GM19035 (cell line): ENCODE measurements around the gene UBE2R2.
"Not testable (repeated sequence)": the region's sequence is repeated elsewhere in the genome, so short reads cannot be mapped to it uniquely, and the experiment has no call there.

Source experiments
- ATAC-seq: cut with Tn5 transposase; IDR thresholded peaks from one replicate; pipeline ENCODE4 v1.9.1; 2021; ENCODE audit not compliant: unreplicated experiment

Gene UBE2R2, protein sequence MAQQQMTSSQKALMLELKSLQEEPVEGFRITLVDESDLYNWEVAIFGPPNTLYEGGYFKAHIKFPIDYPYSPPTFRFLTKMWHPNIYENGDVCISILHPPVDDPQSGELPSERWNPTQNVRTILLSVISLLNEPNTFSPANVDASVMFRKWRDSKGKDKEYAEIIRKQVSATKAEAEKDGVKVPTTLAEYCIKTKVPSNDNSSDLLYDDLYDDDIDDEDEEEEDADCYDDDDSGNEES

GRCh38 chr9:33816327-33817252 lies at the start of gene UBE2R2:
Gene UBE2R2, plus strand, starts transcription at chr9:33817160. Its CDS starts 598 bp downstream, at chr9:33817758.
- peak; percentile 59 for ATAC-seq

- not testable (repeated sequence) for ATAC-seq
Measured at GRCh38 chr9:33770156-33770880, 46.6 kb upstream of the UBE2R2 start.

GRCh38 chr9:33773135-33773534 lies 43.8 kb upstream of the UBE2R2 start:
- ATAC-seq, result not testable (repeated sequence)

DNA sequence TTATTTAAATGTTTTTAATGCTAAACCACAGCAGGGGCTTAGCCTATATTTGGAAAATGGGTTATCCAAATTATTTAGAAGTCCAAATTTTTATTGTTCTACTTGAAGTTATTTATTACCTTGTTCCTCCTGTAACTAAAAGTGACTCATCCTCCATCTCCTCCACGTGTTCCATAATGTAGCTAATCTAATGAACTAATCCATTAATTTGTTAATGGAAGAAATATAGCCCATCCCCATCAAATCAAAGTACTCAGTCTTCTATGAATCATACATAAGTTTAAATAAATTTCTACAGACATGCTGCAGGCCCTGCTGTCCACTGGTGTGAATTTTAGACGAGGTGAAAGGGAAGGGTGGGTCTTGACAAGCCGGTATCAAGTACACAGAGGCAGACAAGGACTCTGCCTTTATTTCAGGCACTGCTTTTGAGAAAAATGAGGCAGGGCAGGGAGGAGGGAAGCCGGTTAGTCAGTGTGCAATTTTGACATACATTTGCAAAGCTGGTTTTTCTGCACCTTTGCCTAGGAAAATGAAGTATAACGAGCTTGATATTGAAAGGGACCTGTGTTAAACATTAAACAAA lies 42.8 kb upstream of the UBE2R2 start:
- not testable (repeated sequence) for ATAC-seq

- no peak for ATAC-seq
Measured at GRCh38 chr9:33776578-33776977, 40.4 kb upstream of the UBE2R2 start.

DNA sequence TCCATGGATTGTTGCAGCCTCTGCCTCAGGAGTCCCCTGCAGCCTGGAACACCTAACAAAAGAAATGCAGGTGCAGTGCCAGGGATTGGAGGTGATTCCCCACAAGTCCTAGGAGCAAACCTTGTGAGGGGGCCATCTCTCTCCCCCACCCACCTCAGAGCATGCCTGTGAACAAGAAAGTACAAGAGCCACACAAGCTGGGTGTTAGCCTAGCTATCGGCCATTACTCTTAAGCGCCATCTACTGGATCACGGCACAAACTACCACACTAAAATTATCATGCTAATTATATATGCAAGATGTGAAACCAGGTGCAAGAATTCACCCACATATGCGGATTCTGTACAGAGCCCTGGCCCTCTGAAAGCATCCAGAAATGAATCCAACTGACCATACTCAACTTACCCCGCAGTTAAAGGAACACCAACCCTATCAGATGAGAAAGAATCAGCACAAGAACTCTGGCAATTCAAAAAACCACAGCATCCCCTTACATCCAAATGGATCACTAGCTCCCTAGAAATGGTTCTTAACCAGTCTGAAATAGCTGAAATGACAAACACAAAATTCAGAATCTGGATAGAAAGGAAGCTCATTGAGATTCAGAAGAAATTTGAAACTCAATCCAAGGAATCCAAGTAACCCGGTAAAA lies 38.1 kb upstream of the UBE2R2 start:
- no peak for ATAC-seq

DNA sequence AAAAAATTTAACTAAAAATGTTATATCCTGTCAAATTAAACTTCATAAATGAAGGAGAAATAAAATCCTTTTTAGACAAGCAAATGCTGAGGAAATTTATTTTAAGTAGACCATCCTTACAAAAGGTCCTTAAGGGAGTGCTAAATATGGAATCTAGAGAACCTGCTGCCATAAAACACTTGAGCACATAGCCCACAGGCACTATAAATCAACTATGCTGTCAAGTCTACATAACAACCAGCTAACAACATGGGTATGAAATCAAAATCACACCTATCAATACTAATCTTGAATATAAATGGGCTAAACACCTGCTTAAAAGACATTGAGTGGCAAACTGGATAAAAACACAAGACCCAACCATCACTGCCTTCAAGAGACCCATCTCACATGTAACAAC lies 36.7 kb upstream of the UBE2R2 start:
- ATAC-seq, result no peak

DNA sequence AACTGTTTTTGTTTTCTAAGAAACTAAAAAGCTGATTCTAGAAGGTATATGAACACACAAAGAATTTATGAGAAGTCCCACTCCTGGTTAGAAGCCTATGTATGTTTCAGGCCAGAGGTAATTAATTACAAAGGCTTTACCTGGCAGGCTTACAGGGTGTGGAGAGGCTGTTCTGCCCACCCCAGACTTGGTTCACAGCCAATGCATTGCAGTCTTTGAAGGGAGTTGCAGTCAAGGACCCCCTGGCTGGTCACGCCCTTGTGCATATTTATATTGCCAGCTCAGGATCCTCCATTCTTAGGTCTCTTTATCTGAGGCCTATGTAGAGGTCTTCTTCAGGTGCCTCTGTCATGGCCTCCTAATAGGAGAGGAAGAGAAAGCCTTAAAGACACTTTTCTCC lies 35.2 kb upstream of the UBE2R2 start:
- ATAC-seq, result no peak

DNA sequence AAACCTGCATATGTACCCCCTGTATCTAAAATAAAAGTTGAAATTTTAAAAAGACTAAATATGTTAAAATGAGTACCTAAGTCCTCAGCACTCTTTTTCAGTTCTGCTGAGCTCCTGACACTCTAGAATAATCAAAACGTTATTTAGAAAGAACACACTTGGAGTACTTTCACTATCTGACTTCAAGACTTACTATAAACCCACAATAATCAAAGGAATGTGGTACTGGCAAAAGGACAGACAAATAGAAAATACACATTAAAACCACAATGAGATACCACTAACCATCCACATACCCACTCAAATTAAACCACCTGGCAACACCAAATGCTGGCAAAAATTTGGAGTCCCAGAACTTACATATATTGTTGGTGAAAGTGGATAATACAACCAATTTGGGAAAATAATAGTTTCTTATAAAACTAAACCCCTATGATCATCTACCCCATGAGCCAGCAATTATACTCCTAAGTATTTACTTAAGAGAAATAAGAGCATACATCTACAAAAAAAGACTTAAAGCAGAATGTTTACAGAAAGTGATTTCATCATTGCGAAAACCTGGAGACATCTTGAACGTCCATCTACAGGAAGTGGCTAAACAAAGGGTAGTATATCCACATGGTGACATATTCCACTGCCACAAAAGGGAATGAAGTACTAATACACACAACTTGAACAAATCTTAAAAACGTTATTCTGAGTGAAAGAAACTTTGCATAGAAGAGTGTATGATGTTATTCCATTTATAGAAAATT lies 34.4 kb upstream of the UBE2R2 start:
- no peak for ATAC-seq

DNA sequence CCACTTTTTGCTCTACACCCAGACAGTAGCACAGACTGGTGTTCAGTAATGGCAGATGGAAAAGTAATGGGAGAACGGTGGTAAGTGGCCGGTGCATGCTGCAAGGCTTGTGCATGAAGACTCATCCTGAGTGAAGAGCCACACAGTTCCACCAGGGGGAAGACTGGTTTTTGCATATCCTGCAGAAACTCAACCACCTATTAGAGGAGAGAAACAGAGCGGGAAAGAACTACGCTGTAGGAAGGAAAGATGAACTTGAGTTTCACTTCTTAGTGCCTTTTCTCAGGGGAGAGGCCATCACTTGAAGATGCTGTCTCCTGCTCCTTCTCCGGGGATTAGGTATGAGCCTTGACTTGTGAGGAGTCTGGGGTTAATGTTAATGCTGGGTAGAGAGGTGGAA lies 31.0 kb upstream of the UBE2R2 start:
- ATAC-seq, result no peak

DNA sequence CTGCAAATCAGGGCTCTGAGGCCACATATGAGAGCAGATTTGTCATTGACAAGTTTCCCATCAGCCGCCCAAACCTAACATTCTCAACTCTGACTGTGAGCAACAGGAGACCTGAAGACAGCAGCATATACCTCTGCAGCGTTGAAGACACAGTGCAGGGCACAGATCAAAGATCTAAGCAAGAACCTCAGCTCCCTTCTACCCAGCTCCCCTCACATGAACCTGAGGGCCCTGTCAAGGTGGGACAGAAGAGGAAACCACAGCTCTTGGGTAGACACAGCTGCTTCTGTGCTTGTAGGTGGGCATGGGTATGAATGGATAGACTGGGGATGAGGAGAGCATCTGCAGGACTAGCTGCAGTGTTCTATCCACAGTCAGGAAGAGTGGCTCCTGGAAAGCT lies 30.3 kb upstream of the UBE2R2 start:
- no peak for ATAC-seq

DNA sequence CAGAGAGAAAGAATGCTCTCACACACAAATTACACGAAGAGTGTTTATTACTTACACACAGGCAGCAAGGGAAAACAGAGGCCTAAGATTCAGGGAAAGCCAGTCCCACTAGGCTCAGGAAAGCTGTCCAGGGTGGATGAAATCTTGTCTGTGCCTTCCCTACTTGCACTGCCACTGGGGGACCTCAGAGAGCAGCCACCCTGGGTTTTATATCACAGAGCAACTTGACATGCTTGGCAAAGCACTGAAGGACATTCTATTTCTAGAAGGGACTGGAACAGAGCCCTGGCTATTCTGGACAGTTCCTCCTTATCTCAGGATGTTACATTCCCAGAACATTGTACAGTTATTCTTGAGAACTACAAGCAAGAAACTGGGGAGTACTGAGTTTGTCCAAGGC lies 29.1 kb upstream of the UBE2R2 start:
- no peak for ATAC-seq

- not testable (repeated sequence) for ATAC-seq
Measured at GRCh38 chr9:33789429-33789828, 27.5 kb upstream of the UBE2R2 start.

GRCh38 chr9:33791117-33791516 lies 25.8 kb upstream of the UBE2R2 start:
- ATAC-seq, result no peak

DNA sequence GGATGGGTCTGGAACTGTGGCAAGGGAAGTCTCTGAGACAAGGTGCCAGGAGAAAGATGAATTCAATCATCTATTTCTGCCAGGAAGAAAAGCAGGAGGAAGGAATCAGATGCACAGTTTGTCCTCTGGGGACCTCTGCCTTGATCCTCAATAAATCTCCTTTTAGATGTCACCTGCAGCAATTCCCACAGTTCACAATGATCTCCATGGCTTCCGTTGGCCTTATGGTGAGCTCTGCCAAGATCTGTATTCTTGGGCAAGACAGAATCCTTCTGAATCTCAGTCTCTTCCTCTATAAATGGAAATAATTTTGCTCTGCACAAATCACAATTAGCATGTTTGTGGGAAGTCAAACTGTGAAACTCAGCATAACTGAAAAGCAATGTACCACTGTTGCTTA lies 23.5 kb upstream of the UBE2R2 start:
- ATAC-seq, result not testable (repeated sequence)

- ATAC-seq, result no peak
Measured at GRCh38 chr9:33794560-33794959, 22.4 kb upstream of the UBE2R2 start.

DNA sequence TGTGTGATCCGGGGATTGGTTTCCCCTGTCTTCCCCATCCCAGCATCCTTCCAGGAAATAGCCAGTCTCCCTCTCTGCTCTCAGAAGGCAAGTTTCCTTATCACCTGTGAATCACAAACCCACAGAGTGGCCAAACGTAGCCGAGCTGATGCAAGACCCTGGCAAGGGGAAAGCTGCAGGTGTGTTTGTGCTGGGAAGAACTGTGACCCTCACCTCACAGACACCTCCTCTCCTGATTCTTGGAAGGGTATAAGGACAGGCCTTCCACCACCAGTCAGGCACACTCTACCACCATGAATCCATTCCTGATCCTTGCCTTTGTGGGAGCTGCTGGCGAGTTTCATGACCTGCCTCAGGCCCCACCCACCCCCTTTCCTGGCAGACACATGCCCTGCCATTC lies 21.7 kb upstream of the UBE2R2 start, which contains the start of gene PRSS3:
TSS of gene PRSS3 (plus strand) at position 281 of the 400 bp plus-strand sequence. CDS start at position 294, 13 bp downstream.
- ATAC-seq, result no peak

GRCh38 chr9:33795819-33796218 lies 21.1 kb upstream of the UBE2R2 start:
- no peak for ATAC-seq

DNA sequence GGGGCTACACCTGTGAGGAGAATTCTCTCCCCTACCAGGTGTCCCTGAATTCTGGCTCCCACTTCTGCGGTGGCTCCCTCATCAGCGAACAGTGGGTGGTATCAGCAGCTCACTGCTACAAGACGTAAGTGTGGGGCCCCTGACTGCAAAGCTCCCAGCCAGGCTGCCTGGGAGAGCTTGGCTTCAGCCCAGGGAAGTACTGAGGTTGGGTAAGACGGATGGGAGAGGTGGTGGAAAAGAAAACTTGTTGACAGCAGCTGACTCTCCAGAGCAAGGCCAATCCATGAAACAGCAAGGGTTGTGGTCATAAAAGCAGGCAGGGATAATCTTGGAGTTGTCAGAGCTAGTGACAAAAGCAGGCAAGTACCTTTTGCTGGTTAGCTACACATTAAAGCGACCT lies 20.3 kb upstream of the UBE2R2 start:
- not testable (repeated sequence) for ATAC-seq

- ATAC-seq, result no peak
Measured at GRCh38 chr9:33797837-33798236, 19.1 kb upstream of the UBE2R2 start.
